RPMI8226 (cell line): Measurements from ENCODE around the gene ZNF268.

Experiments used
- DNase-seq: peaks from one replicate; pipeline ENCODE4 v3.0.0-alpha.2; 2015

ZNF268 gene

GRCh38 chr12:133181238-133181959 is at the start of gene ZNF268:
ZNF268 (plus strand) TSS chr12:133181495; CDS start chr12:133181998, 503 bp downstream.
- peak; percentile 94 for DNase-seq

GRCh38 chr12:133135747-133136146 is 45.5 kb upstream of the ZNF268 start:
- no peak for DNase-seq

- no peak for DNase-seq
These were observed 35.3 kb upstream of the ZNF268 start for GRCh38 chr12:133145981-133146380.

- no peak for DNase-seq
These were observed 25.1 kb upstream of the ZNF268 start for GRCh38 chr12:133156125-133156690.

GRCh38 chr12:133165776-133166175 is 15.5 kb upstream of the ZNF268 start:
- DNase-seq = no peak

- DNase-seq = no peak
These were observed 8.8 kb upstream of the ZNF268 start for GRCh38 chr12:133172491-133172890.

GRCh38 chr12:133174901-133175300 is 6.4 kb upstream of the ZNF268 start:
- no peak for DNase-seq

- no peak for DNase-seq
These were observed 626 bp upstream of the ZNF268 start for GRCh38 chr12:133180669-133181068.

- no peak for DNase-seq
These were observed 8.9 kb downstream of the ZNF268 start for GRCh38 chr12:133190176-133190575.

GRCh38 chr12:133192847-133193246 is 11.6 kb downstream of the ZNF268 start:
- DNase-seq = no peak

GRCh38 chr12:133201888-133202287 is 20.6 kb downstream of the ZNF268 start:
- DNase-seq = no peak

GRCh38 chr12:133202493-133203343 is 21.4 kb downstream of the ZNF268 start:
- DNase-seq = no peak

GRCh38 chr12:133203344-133204263 is 22.3 kb downstream of the ZNF268 start:
- no peak for DNase-seq

GRCh38 chr12:133204264-133204603 is 22.9 kb downstream of the ZNF268 start:
- DNase-seq = no peak

GRCh38 chr12:133206390-133206789 is 25.1 kb downstream of the ZNF268 start:
- DNase-seq = no peak

GRCh38 chr12:133215724-133216123 is 34.4 kb downstream of the ZNF268 start:
- DNase-seq = no peak

- DNase-seq = no peak
These were observed 35.9 kb downstream of the ZNF268 start for GRCh38 chr12:133217219-133217618.

GRCh38 chr12:133220521-133220920 is 39.2 kb downstream of the ZNF268 start:
- DNase-seq = no peak

GRCh38 chr12:133221241-133221640 is 39.9 kb downstream of the ZNF268 start:
- DNase-seq = no peak

GRCh38 chr12:133222211-133222610 is 40.9 kb downstream of the ZNF268 start:
- DNase-seq = no peak

- no peak for DNase-seq
These were observed 44.2 kb downstream of the ZNF268 start for GRCh38 chr12:133225527-133225926.

GRCh38 chr12:133226690-133227089 is 45.4 kb downstream of the ZNF268 start:
- DNase-seq = no peak
